GM23338 (cell line): ENCODE measurements around the gene SHISAL1. TPM values are rescaled to one million over a fixed set of nuclear protein-coding genes. Genes with fewer than 3 reads are reported as not detected.

Experiments used
- ATAC-seq: fragments of 200-7000 bp; cut with Tn5 transposase; 3 replicates; pipeline ENCODE4 v1.9.1; 2020
- DNase-seq: peaks from one replicate; pipeline ENCODE4 v3.0.0-alpha.2; 2015; ENCODE audit warnings: low spot score
- H2AFZ ChIP-seq: fragments of 200-600 bp; sonication (generic); 2 replicates; pipeline ENCODE4 v1.8.0; 2016; ENCODE audit warnings: antibody characterized with exemption, mild to moderate bottlenecking, moderate library complexity
- H3F3A ChIP-seq: fragments of 200-600 bp; sonication (generic); replicated peaks from 2 replicates; pipeline ENCODE4 v1.8.0; 2017; ENCODE audit warnings: antibody characterized with exemption, mixed run types, low read depth
- H3K27ac ChIP-seq: fragments of 200-600 bp; sonication (generic); 2 replicates; pipeline ENCODE4 v1.6.1; 2016; ENCODE audit warnings: low read depth
- H3K27me3 ChIP-seq: fragments of 200-600 bp; sonication (generic); 2 replicates; pipeline ENCODE4 v1.8.0; 2016; ENCODE audit warnings: mild to moderate bottlenecking, mixed run types, moderate library complexity; ENCODE audit not compliant: insufficient read depth
- H3K36me3 ChIP-seq: fragments of 200-600 bp; sonication (generic); 2 replicates; pipeline ENCODE4 v1.8.0; 2016; ENCODE audit warnings: mild to moderate bottlenecking; ENCODE audit not compliant: insufficient read depth
- H3K4me1 ChIP-seq: fragments of 200-600 bp; sonication (generic); 2 replicates; pipeline ENCODE4 v1.8.0; 2016; ENCODE audit warnings: mild to moderate bottlenecking, moderate library complexity; ENCODE audit not compliant: insufficient read depth
- H3K4me2 ChIP-seq: fragments of 200-600 bp; sonication (generic); 2 replicates; pipeline ENCODE4 v1.7.1; 2017; ENCODE audit warnings: mixed run types
- H3K4me3 ChIP-seq: fragments of 200-600 bp; sonication (generic); 2 replicates; pipeline ENCODE4 v1.6.1; 2016; ENCODE audit warnings: mixed run types
- H3K79me2 ChIP-seq: fragments of 200-600 bp; sonication (generic); replicated peaks from 2 replicates; pipeline ENCODE4 v1.8.0; 2017; ENCODE audit warnings: mild to moderate bottlenecking; ENCODE audit not compliant: insufficient read depth
- H3K9me2 ChIP-seq: fragments of 200-600 bp; sonication (generic); 2 replicates; pipeline ENCODE4 v1.8.0; 2017; ENCODE audit not compliant: insufficient read depth
- H4K20me1 ChIP-seq: fragments of 200-600 bp; sonication (generic); replicated peaks from 2 replicates; pipeline ENCODE4 v1.8.0; 2017; ENCODE audit warnings: mild to moderate bottlenecking; ENCODE audit not compliant: insufficient read depth
- H3K27ac Mint-ChIP-seq: 2 replicates; pipeline ENCODE4 v1.8.0; 2020; ENCODE audit warnings: inconsistent platforms, mild to moderate bottlenecking, moderate library complexity, mixed read lengths
- H3K27me3 Mint-ChIP-seq: 3 replicates; pipeline ENCODE4 v1.8.0; 2022; ENCODE audit warnings: low read depth, mild to moderate bottlenecking, moderate library complexity, mixed read lengths, inconsistent platforms; ENCODE audit not compliant: insufficient read depth, poor library complexity
- H3K36me3 Mint-ChIP-seq: 3 replicates; pipeline ENCODE4 v1.8.0; 2021; ENCODE audit warnings: low read depth, mild to moderate bottlenecking, inconsistent platforms, moderate library complexity, mixed read lengths
- H3K4me1 Mint-ChIP-seq: 3 replicates; pipeline ENCODE4 v1.8.0; 2020; ENCODE audit warnings: mild to moderate bottlenecking, inconsistent platforms, mixed read lengths
- H3K4me3 Mint-ChIP-seq: 3 replicates; pipeline ENCODE4 v1.8.0; 2021; ENCODE audit warnings: moderate library complexity, mild to moderate bottlenecking, inconsistent platforms, mixed read lengths
- H3K9me3 Mint-ChIP-seq: 3 replicates; pipeline ENCODE4 v1.8.0; 2020; ENCODE audit warnings: moderate library complexity, mild to moderate bottlenecking, inconsistent platforms, mixed read lengths
- CREB1 ChIP-seq: fragments of 250-450 bp; sonication (Bioruptor Pico); IDR thresholded peaks from 2 replicates; pipeline ENCODE4 v1.5.0; 2020; ENCODE audit warnings: low read depth, mild to moderate bottlenecking, moderate library complexity
- CTCF ChIP-seq, 2 experiments: fragments of 200-600 bp in 1 of 2; sonication (generic) in 1 of 2; conservative IDR thresholded peaks; 2 replicates each; pipeline versions ENCODE4 v1.5.1 to v1.6.1; 2016 to 2017; ENCODE audit warnings: antibody characterized with exemption in 2 of 2, low read depth in 2 of 2, mild to moderate bottlenecking in 2 of 2, moderate library complexity in 1 of 2
- ETS1 ChIP-seq: IDR thresholded peaks from 2 replicates; pipeline ENCODE4 v1.6.1; 2016; ENCODE audit warnings: antibody characterized with exemption
- EZH2 ChIP-seq: fragments of 200-600 bp; sonication (generic); IDR thresholded peaks from one replicate; pipeline ENCODE4 v1.8.0; 2017; ENCODE audit warnings: antibody characterized with exemption, mild to moderate bottlenecking, low read depth; ENCODE audit not compliant: unreplicated experiment
- JUNB ChIP-seq: IDR thresholded peaks from one replicate; pipeline ENCODE4 v1.6.1; 2016; ENCODE audit warnings: antibody characterized with exemption; ENCODE audit not compliant: unreplicated experiment
- NANOG ChIP-seq: IDR thresholded peaks from 2 replicates; pipeline ENCODE4 v1.6.1; 2016; ENCODE audit warnings: antibody characterized with exemption, borderline replicate concordance
- POLR2AphosphoS5 ChIP-seq: IDR thresholded peaks from 2 replicates; pipeline ENCODE4 v1.6.1; 2016; ENCODE audit warnings: antibody characterized with exemption, low read depth
- REST ChIP-seq: IDR thresholded peaks from one replicate; pipeline ENCODE4 v1.6.1; 2018; ENCODE audit warnings: antibody characterized with exemption; ENCODE audit not compliant: unreplicated experiment
- STAT1 ChIP-seq: IDR thresholded peaks from one replicate; pipeline ENCODE4 v1.6.1; 2016; ENCODE audit warnings: antibody characterized with exemption; ENCODE audit not compliant: unreplicated experiment
- ZNF114 ChIP-seq: fragments of 250-450 bp; sonication (Bioruptor Pico); IDR thresholded peaks from 2 replicates; pipeline ENCODE4 v1.5.0; 2020; ENCODE audit warnings: mild to moderate bottlenecking, moderate library complexity
- ZNF331 ChIP-seq: fragments of 250-450 bp; sonication (Bioruptor Pico); IDR thresholded peaks from 2 replicates; pipeline ENCODE4 v1.5.0; 2020; ENCODE audit warnings: low read depth, mild to moderate bottlenecking, moderate library complexity
- polyA plus RNA-seq: library from polyadenylated mRNA; unstranded; fragments of >200 nt; fragmentation: Nextera tagmentation; extraction: Ambion mirVana; gene quantifications from 2 replicates; pipeline ENCODE4 v1.2.1, GENCODE V29; 2016
- total RNA-seq: library from RNA; depleted of rRNA; stranded (reverse); fragments of >200 nt; shearing (Covaris generic); gene quantifications from 2 replicates; pipeline ENCODE4 v1.2.3, GENCODE V29; 2014

The SHISAL1 gene
- total and polyA plus RNA-seq, 2 experiments from 2014 or later: 0.71 to 3.4 TPM

GRCh38 chr22:44276706-44277356, 35.9 kb downstream of the SHISAL1 start (continued):
- TF ChIP-seq REST (no peak), JUNB (no peak), ZNF114 (no peak), ETS1 (no peak)

- Histone ChIP-seq H3K4me2 (no peak overlapping the region), H3K4me3 (no peak overlapping the region), H3K4me1 (peaks cover 7% of the 10 kb centered on the region; the same call in 1 of the 2 replicates), H4K20me1 (no peaks in the 10 kb centered on the region), H2AFZ (no peak overlapping the region), H3F3A (no peaks in the 10 kb centered on the region), H3K27me3 (no peaks in the 10 kb centered on the region), H3K79me2 (no peaks in the 10 kb centered on the region), H3K27ac (no peak overlapping the region), H3K36me3 (no peaks in the 10 kb centered on the region), H3K9me2 (no peaks in the 10 kb centered on the region)
- Mint-ChIP-seq H3K27ac (no peak overlapping the region), H3K4me3 (no peak overlapping the region), H3K27me3 (peaks cover 2% of the 10 kb centered on the region), H3K9me3 (no peaks in the 10 kb centered on the region), H3K36me3 (no peaks in the 10 kb centered on the region), H3K4me1 (peaks cover 35% of the 10 kb centered on the region)
- DNase-seq: no peak
- no peak for ATAC-seq
- TF ChIP-seq CREB1 (CRISPR knock-in tag) (no peak), EZH2 (no peak), ZNF331 (CRISPR knock-in tag) (no peak)
Observed at GRCh38 chr22:44276041-44276440, 36.7 kb downstream of the SHISAL1 start.

- ATAC-seq (no peak), DNase-seq (no peak)
- Histone ChIP-seq H4K20me1 (no peaks in the 10 kb centered on the region), H3K4me3 (no peak overlapping the region), H3K27me3 (no peaks in the 10 kb centered on the region), H3K27ac (no peak overlapping the region), H3K36me3 (no peaks in the 10 kb centered on the region), H3K4me2 (no peak overlapping the region), H3K79me2 (no peaks in the 10 kb centered on the region), H3K4me1 (peaks cover 7% of the 10 kb centered on the region; the same call in 1 of the 2 replicates), H3K9me2 (no peaks in the 10 kb centered on the region), H3F3A (no peaks in the 10 kb centered on the region), H2AFZ (no peak overlapping the region)
- H3K9me3 Mint-ChIP-seq: no peaks in the 10 kb centered on the region
- H3K36me3 Mint-ChIP-seq: no peaks in the 10 kb centered on the region
- no peak overlapping the region for H3K4me3 Mint-ChIP-seq
- peaks cover 35% of the 10 kb centered on the region for H3K4me1 Mint-ChIP-seq
- no peak overlapping the region for H3K27ac Mint-ChIP-seq
- no peak for TF ChIP-seq STAT1
- no peak for TF ChIP-seq ZNF114
- TF ChIP-seq CTCF (conservative IDR thresholded peaks at IDR 0.05; ENCODE audit: low read depth in 2 of 2): no peak
- no peak for TF ChIP-seq POLR2AphosphoS5
- TF ChIP-seq JUNB: no peak
- no peak for TF ChIP-seq NANOG
- H3K27me3 Mint-ChIP-seq: peaks cover 2% of the 10 kb centered on the region
Observed at GRCh38 chr22:44275631-44275995, 37.1 kb downstream of the SHISAL1 start.
